Left lung (tissue), 10 donors: ENCODE data around the gene VARS1. TPM values are rescaled to one million over a fixed set of nuclear protein-coding genes. Genes with fewer than 3 reads are reported as not detected.
"Not testable (repeated sequence)": the region's sequence is repeated elsewhere in the genome, so short reads cannot be mapped to it uniquely, and the experiment has no call there.

Experiments used
- ATAC-seq: fragments of 200-7000 bp; cut with Tn5 transposase; one replicate; pipeline ENCODE4 v1.9.1; 2020; ENCODE audit warnings: moderate library complexity
- DNase-seq, 4 donors: peaks; one replicate each; pipeline ENCODE4 v3.0.0-alpha.2; 2013 to 2020
- H3K27ac ChIP-seq, 2 donors: fragments of 200-600 bp; sonication (generic) in 1 of 2; one replicate each; pipeline versions ENCODE4 v1.5.0 to v1.8.0; 2020 to 2021
- H3K27me3 ChIP-seq, 2 donors: fragments of 200-600 bp; sonication (generic) in 1 of 2; one replicate each; pipeline versions ENCODE4 v1.5.0 to v1.8.0; 2020 to 2021
- H3K36me3 ChIP-seq, 2 donors: fragments of 200-600 bp; sonication (generic) in 1 of 2; one replicate each; pipeline versions ENCODE4 v1.5.0 to v1.8.0; 2020 to 2021
- H3K4me1 ChIP-seq, 2 donors: fragments of 200-600 bp; one replicate each; pipeline ENCODE4 v1.8.0; 2021
- H3K4me3 ChIP-seq, 2 donors: fragments of 200-600 bp; sonication (generic) in 1 of 2; one replicate each; pipeline versions ENCODE4 v1.5.0 to v1.8.0; 2020 to 2021; ENCODE audit warnings: mild to moderate bottlenecking in 1 of 2
- H3K9me3 ChIP-seq, 2 donors: fragments of 200-600 bp; sonication (generic) in 1 of 2; one replicate each; pipeline versions ENCODE4 v1.5.0 to v1.8.0; 2020 to 2021
- CTCF ChIP-seq, 2 donors: fragments of 200-600 bp; sonication (generic) in 1 of 2; IDR thresholded peaks; one replicate each; pipeline versions ENCODE4 v1.5.0 to v1.8.0; 2021; ENCODE audit warnings: antibody characterized with exemption in 2 of 2
- intact Hi-C, 2 donors: fragments of 100-400 bp; cut with DNase I; formaldehyde crosslinking; loops; one replicate each; pipeline versions ENCODE4 v1.11.2 to v1.14.2; 2022
- polyA plus RNA-seq, 6 donors: library from polyadenylated mRNA; unstranded; fragments of 120-200 nt; gene quantifications; one replicate each; pipeline ENCODE4 v1.2.1, GENCODE V29; 2013; ENCODE audit not compliant: insufficient read length in 6 of 6
- total RNA-seq, 2 donors: library from RNA; stranded (reverse); fragmentation: NEBNext Ultra II Directional; extraction: Animal tissue kit (Norgen Biotek cat#: 25700); gene quantifications; one replicate each; pipeline ENCODE4 v1.2.1, GENCODE V29; 2021
- donor health status: DM: no; HTN: yes; CAD: no.
- donor health status: DM: no; HTN: no; CAD: no.

The VARS1 gene
- total and polyA plus RNA-seq, 8 donors = 38.4 to 103 (median 46.6) TPM

DNA sequence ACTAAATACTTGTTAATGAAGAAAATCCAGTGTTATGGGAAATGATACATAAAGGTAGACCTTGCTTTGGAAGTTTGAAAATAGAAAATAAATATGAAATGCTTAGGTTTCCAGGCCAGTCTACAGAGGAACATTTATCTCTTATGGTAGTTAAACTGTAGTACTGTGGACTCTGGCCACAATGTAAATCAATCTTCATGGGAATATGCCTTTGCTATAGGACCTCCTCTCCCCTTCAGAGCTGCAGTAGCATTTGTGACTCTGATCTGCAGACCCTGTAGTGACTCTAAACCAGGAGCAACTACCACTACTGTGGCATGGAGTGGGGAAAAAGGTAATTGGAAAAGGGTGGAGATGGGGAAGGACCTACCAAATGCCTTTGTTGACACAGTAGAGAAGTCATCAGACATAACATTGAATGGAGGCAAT is 24.3 kb upstream of the VARS1 start:
- intact Hi-C loops = no loop called here
- ATAC-seq = no peak
- H3K4me3 ChIP-seq = peak overlapping the region in 1 of 2 donors; percentile 64
- peak overlapping the region in 1 of 2 donors; percentile 87 for H3K27ac ChIP-seq
- DNase-seq = no peak
- H3K36me3 ChIP-seq = no peaks in the 10 kb centered on the region
- H3K27me3 ChIP-seq = no peaks in the 10 kb centered on the region
- TF ChIP-seq CTCF (IDR thresholded peaks at IDR 0.05) = no peak
- H3K9me3 ChIP-seq = no peaks in the 10 kb centered on the region
- H3K4me1 ChIP-seq = peaks cover 15 to 73% of the 10 kb centered on the region in 2 donors

GRCh38 chr6:31817929-31818511 is 22.5 kb upstream of the VARS1 start:
- H3K27me3 ChIP-seq, H3K36me3 ChIP-seq, H3K9me3 ChIP-seq, intact Hi-C loops, ATAC-seq: not testable (repeated sequence)
- H3K4me3 ChIP-seq = peak overlapping the region; percentile 39 to 64
- peak in 1 of 4 donors; percentile 50 for DNase-seq
- H3K4me1 ChIP-seq = peaks cover 24 to 69% of the 10 kb centered on the region in 2 donors
- peak overlapping the region; percentile 87 for H3K27ac ChIP-seq

- intact Hi-C loops, H3K9me3 ChIP-seq, H3K27me3 ChIP-seq, H3K36me3 ChIP-seq: not testable (repeated sequence)
- Histone ChIP-seq H3K4me3 (peak overlapping the region; percentile 39 to 64), H3K27ac (peak overlapping the region; percentile 87), H3K4me1 (peaks cover 24 to 69% of the 10 kb centered on the region in 2 donors)
- ATAC-seq (peak; percentile 0), DNase-seq (peak in 1 of 4 donors; percentile 59)
Measured at GRCh38 chr6:31817133-31817928, 21.8 kb upstream of the VARS1 start.

DNA sequence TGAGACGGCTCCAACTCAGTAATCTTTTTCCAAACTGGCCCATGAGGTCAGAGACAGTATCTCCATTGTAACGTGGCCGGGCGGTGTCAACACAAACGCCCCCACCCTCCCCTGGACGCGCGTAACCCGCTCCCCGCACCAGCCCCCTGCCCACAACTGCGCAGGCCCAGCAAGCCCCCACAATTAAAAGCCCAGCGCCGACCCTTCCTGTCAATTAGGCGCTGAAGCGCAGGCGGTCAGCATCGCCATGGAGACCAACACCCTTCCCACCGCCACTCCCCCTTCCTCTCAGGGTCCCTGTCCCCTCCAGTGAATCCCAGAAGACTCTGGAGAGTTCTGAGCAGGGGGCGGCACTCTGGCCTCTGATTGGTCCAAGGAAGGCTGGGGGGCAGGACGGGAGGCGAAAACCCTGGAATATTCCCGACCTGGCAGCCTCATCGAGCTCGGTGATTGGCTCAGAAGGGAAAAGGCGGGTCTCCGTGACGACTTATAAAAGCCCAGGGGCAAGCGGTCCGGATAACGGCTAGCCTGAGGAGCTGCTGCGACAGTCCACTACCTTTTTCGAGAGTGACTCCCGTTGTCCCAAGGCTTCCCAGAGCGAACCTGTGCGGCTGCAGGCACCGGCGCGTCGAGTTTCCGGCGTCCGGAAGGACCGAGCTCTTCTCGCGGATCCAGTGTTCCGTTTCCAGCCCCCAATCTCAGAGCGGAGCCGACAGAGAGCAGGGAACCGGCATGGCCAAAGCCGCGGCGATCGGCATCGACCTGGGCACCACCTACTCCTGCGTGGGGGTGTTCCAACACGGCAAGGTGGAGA is 19.7 kb upstream of the VARS1 start, which contains the start of the genes HSPA1A and HSPA1L:
Gene HSPA1A (plus strand): TSS at position 519 of the 814 bp plus-strand sequence. CDS start 214 bp downstream, at position 733.
Gene HSPA1L (minus strand): TSS at position 259 of the 814 bp plus-strand sequence. CDS start 3,311 bp downstream, outside the sequence.
- intact Hi-C loops = no loop called here
- Histone ChIP-seq H3K9me3 (no peaks in the 10 kb centered on the region), H3K27me3 (no peaks in the 10 kb centered on the region), H3K4me3 (peak within 1 kb of the TSS; percentile 37 to 56), H3K4me1 (peaks cover 24 to 53% of the 10 kb centered on the region in 2 donors), H3K27ac (peak within 1 kb of the TSS; percentile 96 to 100), H3K36me3 (no peaks in the 10 kb centered on the region)
- ATAC-seq (peak; percentile 71), DNase-seq (peak; percentile 95 to 99 (median 97))
- no peak for TF ChIP-seq CTCF (IDR thresholded peaks at IDR 0.05)

DNA sequence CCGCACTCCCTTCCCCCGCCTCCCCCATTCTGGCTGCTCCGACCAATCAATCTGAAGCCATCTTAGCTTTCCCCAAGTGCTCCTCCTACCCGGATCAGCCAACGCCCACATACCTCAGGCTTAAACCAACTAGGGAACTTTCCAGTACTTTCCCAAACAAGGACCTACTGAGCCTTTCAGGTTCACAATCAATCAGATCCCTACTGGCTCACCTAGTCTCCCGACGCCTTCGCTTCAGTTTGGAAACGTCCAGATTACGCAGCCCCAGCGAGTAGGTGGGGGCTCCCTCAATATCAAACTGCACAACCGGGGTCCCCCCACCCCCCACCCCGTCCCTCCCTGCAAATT is 19.1 kb upstream of the VARS1 start:
- no peak for TF ChIP-seq CTCF (IDR thresholded peaks at IDR 0.05)

More for the DNA sequence above, 19.1 kb upstream of the VARS1 start:
- DNase-seq = peak; percentile 93 to 99 (median 96)
- Histone ChIP-seq H3K4me3 (peak overlapping the region; percentile 37 to 56), H3K9me3 (no peaks in the 10 kb centered on the region), H3K36me3 (no peaks in the 10 kb centered on the region), H3K27ac (peak overlapping the region; percentile 96 to 100), H3K4me1 (peaks cover 20 to 47% of the 10 kb centered on the region in 2 donors), H3K27me3 (no peaks in the 10 kb centered on the region)
- ATAC-seq = peak; percentile 62
- intact Hi-C loops = no loop called here
